ENCODE data around the gene MKNK1.

The MKNK1 gene

GRCh38 chr1:46575300-46575699 lies 28.8 kb downstream of the MKNK1 start:
- Histone ChIP-seq H3K4me2 (no peak overlapping the region), H3K27ac (no peak overlapping the region), H2AFZ (ENCODE audit: low read depth) (no peak overlapping the region), H3K4me1 (ENCODE audit: low read depth, poor library complexity, severe bottlenecking) (no peaks in the 10 kb centered on the region), H4K20me1 (ENCODE audit: insufficient read depth) (no peaks in the 10 kb centered on the region), H3K4me3 (IDR thresholded peaks at IDR 0.05; ENCODE audit: insufficient read depth, low read depth, low read length) (no peak overlapping the region), H3K79me2 (ENCODE audit: insufficient read depth, low read depth) (no peaks in the 10 kb centered on the region), H3K27me3 (ENCODE audit: insufficient read depth, low read depth) (no peaks in the 10 kb centered on the region), H3K36me3 (ENCODE audit: insufficient read depth) (no peaks in the 10 kb centered on the region), H3K9ac (no peak overlapping the region)
- TF ChIP-seq CTCF (conservative IDR thresholded peaks at IDR 0.05; ENCODE audit: low read depth, low read length): no peak

GRCh38 chr1:46571691-46572225 lies 32.3 kb downstream of the MKNK1 start:
- no peak for TF ChIP-seq CTCF (conservative IDR thresholded peaks at IDR 0.05; ENCODE audit: low read depth, low read length)
- no peaks in the 10 kb centered on the region for H4K20me1 ChIP-seq (ENCODE audit: insufficient read depth)

GRCh38 chr1:46569884-46570725 lies 34.0 kb downstream of the MKNK1 start:
- H3K27me3 ChIP-seq (ENCODE audit: insufficient read depth, low read depth): no peaks in the 10 kb centered on the region
- H4K20me1 ChIP-seq (ENCODE audit: insufficient read depth): no peaks in the 10 kb centered on the region
- no peaks in the 10 kb centered on the region for H3K36me3 ChIP-seq (ENCODE audit: insufficient read depth)
- H3K4me3 ChIP-seq (IDR thresholded peaks at IDR 0.05; ENCODE audit: insufficient read depth, low read depth, low read length): no peak overlapping the region
- no peak overlapping the region for H3K4me2 ChIP-seq
- H3K79me2 ChIP-seq (ENCODE audit: insufficient read depth, low read depth): no peaks in the 10 kb centered on the region
- H3K4me1 ChIP-seq (ENCODE audit: low read depth, poor library complexity, severe bottlenecking): no peaks in the 10 kb centered on the region
- TF ChIP-seq CTCF (conservative IDR thresholded peaks at IDR 0.05; ENCODE audit: low read depth, low read length): no peak
- no peak overlapping the region for H2AFZ ChIP-seq (ENCODE audit: low read depth)
- no peak overlapping the region for H3K27ac ChIP-seq
- H3K9ac ChIP-seq: no peak overlapping the region

More at GRCh38 chr1:46571691-46572225, 32.3 kb downstream of the MKNK1 start:
- Histone ChIP-seq H3K4me2 (no peak overlapping the region), H2AFZ (ENCODE audit: low read depth) (no peak overlapping the region), H3K36me3 (ENCODE audit: insufficient read depth) (no peaks in the 10 kb centered on the region), H3K4me1 (ENCODE audit: low read depth, poor library complexity, severe bottlenecking) (no peaks in the 10 kb centered on the region), H3K27ac (no peak overlapping the region), H3K4me3 (IDR thresholded peaks at IDR 0.05; ENCODE audit: insufficient read depth, low read depth, low read length) (no peak overlapping the region), H3K79me2 (ENCODE audit: insufficient read depth, low read depth) (no peaks in the 10 kb centered on the region), H3K9ac (no peak overlapping the region), H3K27me3 (ENCODE audit: insufficient read depth, low read depth) (no peaks in the 10 kb centered on the region)

GRCh38 chr1:46569116-46569515 lies 35.0 kb downstream of the MKNK1 start:
- Histone ChIP-seq H3K36me3 (ENCODE audit: insufficient read depth) (no peaks in the 10 kb centered on the region), H3K27ac (no peak overlapping the region), H3K4me3 (IDR thresholded peaks at IDR 0.05; ENCODE audit: insufficient read depth, low read depth, low read length) (no peak overlapping the region), H3K79me2 (ENCODE audit: insufficient read depth, low read depth) (no peaks in the 10 kb centered on the region), H4K20me1 (ENCODE audit: insufficient read depth) (no peaks in the 10 kb centered on the region), H3K9ac (no peak overlapping the region), H2AFZ (ENCODE audit: low read depth) (no peak overlapping the region), H3K4me1 (ENCODE audit: low read depth, poor library complexity, severe bottlenecking) (no peaks in the 10 kb centered on the region), H3K27me3 (ENCODE audit: insufficient read depth, low read depth) (no peaks in the 10 kb centered on the region), H3K4me2 (no peak overlapping the region)
- TF ChIP-seq CTCF (conservative IDR thresholded peaks at IDR 0.05; ENCODE audit: low read depth, low read length): no peak

Data from KMS-11 (cell line).